Glomerular visceral epithelial cell (primary cell): Measurements from ENCODE around the gene GSG1L.
"Not testable (repeated sequence)": the region's sequence is repeated elsewhere in the genome, so short reads cannot be mapped to it uniquely, and the experiment has no call there.

ENCODE experiments used
- DNase-seq: peaks from one replicate; pipeline ENCODE4 v3.0.0-alpha.2; 2016; ENCODE audit errors: extremely low spot score

GSG1L gene

DNA sequence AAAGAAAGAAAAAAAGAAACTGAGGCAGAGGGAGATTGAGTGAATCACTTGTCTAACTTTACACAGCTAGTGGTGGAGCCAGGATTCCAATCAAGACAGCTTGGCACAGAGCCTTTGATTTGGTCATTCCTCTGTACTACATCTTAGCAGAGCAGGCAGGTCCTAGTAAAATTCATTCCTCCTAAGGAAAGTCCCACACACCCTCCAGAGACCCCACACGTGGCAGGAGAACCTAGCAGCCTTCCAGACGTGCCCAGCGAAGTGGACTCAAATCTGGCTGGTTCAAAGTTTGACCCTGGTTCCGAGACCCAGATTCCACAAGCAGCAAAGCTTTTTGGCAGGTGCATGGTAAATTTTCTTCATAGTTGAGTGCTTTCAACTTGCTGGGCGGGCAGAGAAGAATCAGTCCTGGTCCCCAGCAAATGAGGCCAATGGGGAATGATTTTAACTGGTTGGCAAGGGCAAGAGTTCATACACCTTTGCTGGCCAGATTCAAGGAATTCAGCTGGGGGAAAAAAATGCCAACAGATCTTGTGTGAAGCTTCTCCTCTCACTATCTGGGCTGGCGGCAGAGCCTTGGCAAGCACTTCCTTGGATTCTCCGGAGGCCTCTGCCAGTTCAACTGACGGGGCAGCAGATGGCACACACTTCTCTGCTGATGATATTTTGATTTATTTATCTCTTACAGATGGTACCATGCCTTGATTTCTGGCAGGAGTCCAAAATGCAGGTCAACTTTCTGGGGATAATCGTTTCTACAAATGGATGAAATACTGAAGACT lies 82.4 kb downstream of the GSG1L start:
- DNase-seq = no peak

DNA sequence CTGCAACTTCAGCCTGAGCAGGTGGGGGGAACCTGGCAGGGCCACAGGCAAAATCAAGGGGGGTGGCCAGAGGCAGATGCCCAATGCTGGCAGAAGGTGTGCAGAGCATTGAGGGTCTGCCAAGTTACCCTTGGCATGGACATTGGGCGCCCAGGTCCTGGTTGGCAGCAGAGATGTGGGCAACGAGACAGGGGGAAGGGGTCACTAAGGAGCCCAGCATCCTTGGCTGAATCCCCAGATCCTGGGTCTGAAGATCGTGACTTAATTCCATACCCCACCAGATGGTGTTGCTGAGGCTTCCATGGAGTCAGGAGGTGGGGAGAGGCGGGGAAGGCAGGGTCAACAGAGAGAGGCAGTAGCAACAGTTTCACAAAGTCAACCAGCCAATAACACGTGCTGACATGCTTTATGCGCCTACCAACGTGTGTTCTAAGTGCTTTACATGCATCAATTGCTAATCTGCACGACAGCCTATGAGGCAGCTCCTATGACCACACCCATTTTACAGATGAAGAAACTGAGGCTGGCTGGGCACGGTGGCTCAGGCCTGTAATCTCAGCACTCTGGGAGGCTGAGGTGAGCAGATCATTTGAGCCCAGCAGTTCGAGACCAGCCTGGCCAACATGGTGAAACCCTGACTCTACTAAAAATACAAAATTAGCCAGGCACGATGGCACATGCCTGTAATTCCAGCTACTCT lies 83.3 kb downstream of the GSG1L start:
- no peak for DNase-seq

DNA sequence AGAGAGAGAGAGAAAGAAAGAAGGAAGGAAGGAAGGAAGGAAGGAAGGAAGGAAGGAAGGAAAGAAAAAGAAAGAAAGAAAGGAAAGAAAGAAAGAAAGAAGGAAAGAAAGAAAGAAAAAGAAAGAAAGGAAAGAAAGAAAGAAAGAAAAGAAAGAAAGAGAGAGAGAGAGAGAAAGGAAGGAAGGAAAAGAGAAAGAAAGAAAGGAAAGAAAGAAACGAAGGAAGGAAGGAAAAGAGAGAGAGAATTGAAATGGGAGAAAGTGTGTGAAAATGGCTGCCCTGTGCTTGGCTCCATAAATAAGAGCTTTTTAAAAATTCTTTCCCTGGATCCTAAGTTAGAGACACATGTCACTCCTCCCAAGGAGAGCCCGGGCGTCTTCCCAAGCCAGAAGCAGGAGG lies 83.8 kb downstream of the GSG1L start:
- DNase-seq = not testable (repeated sequence)

GRCh38 chr16:27978876-27979275 lies 84.6 kb downstream of the GSG1L start:
- no peak for DNase-seq

DNA sequence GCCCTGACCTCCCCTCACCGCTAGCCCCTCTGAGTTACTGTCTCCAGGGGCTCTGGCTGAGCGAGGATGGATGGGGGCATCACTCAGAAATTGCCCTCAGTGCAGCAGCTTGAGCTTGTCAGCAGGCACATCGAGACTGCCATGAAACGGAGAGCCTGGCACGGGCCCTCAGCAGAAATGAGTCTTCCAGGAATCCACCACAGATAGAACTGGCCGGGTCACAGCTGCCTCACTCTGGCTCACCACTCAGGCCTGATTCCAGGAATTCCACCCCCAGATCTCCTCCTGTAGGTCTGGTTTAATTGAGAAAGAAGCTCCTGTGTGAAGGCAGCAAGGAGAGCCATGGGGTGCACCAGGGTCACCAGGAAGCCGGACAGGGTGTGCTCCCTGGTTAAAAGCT lies 85.5 kb downstream of the GSG1L start:
- DNase-seq = no peak

DNA sequence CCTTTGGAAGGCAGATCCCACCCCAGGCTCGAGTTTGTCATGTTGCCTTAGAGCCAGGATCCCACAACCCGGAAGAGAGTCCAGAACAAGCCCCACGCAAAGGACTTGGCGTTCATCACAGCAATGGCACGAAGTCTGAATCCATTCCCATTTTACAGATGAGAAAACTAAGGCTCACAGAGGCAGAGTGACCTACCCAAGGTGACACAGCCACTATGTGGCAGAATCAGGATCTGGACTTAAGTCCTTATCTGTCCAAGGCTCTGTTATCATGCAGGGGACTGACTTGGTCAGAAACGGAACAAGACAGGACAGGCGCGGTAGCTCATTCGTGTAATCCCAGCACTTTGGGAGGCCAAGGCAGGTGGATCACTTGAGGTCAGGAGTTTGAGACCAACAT lies 86.5 kb downstream of the GSG1L start:
- DNase-seq = no peak

DNA sequence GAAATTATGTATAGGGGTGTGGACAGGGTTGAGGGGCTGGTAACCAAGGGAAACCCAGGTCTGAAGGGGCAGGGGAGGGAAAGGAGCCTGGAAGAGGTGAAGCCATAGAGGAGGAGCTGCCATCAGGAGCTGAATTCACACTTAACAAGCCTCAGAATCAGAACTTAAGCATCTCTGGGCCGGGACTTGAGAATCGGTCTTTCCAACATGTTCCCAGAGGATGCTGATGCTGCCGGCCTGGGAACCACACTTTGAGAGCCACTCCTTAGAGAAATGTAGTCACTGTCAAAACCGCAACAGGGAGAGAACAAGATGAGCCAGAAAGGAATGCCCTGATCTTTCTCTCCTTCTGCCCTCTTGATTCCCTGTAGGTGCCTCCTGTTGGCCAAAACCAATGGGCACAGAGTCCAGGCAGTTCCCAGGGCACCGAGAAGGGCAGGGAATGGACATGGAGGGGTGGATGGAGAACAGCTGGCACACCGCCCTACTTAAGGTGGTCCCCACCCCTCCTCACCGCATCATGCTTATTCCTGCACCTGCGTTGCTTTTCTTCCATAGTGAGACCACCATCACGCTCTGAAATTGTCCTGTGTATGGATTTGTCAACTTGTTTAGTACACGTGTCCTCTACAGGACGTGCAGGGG lies 88.5 kb downstream of the GSG1L start:
- DNase-seq = no peak

DNA sequence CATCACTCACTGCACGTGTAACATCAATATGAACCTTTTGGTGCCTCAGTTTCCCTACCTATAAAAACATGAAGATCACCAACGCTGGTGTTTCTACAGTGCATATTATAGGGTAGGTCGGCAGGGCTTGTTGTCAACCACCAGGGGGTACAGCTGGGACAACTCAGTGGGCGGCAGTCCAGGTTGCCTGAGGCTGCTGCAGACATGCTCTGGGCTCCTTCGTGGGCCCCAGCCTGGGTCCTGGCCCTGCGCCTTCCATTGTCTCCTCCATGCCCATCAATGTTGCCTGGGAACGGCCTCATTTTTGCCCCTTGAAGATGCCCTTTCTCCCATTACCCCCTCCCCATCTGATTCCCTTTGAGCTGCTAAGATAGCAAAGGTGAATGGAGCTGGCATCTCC lies 89.8 kb downstream of the GSG1L start:
- DNase-seq = no peak

DNA sequence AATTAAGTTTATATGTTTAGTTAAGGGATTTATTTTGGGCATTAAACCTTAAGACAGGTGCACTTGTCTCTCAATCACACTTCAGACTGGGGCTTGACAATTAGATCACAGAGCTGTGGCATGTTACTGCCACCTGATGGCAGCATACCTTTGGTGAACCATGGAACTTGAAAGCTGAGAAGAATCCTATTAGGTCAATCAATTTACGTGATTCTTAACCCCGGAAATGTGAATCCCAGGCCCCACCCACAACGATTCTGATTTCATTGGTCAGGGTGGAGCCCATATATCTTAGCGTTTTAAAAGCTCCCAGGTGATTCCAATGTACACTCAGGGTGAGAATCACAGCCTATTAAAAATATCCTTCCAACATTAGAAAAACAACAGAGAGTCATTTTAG lies 91.0 kb downstream of the GSG1L start:
- peak; percentile 36 for DNase-seq

DNA sequence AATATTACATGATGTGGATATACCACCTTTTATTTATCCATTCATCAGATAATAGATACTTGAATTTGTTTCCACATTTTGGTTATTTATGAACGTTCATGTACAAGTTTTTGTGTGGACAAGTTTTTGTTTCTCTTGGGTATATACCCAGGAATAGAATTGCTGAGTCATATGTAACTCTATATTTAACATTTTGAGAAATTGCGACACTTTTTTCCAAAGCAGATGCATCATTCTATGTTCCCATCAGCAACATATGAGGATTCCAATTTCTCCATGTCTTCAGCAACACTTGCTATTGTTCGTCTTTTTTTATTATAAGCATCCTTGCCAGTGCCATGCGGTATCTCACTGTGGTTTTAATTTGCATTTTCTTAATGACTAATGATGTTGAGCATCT lies 93.9 kb downstream of the GSG1L start:
- DNase-seq = no peak

DNA sequence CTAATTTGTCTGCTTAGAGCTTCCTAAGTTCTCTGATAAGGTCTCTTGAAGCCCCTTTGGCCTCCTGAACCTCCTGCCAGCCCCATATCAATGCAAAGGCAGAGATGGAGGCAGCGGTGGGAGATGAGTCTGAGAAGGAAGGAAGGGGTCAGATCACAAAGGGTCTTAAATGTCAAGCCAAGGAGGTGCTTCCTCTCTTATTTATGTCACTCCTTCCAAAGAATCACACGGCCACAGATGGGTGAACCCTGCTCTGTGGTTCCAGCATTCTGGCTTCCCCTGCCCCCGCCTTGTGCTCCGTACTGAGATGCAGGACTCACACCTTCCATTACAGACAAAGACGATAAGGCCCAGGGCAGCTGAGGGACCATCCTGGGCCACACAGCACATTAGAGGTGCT lies 96.3 kb downstream of the GSG1L start:
- DNase-seq = no peak

GRCh38 chr16:27966756-27967155 lies 96.8 kb downstream of the GSG1L start:
- DNase-seq = no peak

GRCh38 chr16:27965801-27966200 lies 97.7 kb downstream of the GSG1L start:
- no peak for DNase-seq

- DNase-seq = no peak
Measured at GRCh38 chr16:27963471-27963965, 100.0 kb downstream of the GSG1L start.

DNA sequence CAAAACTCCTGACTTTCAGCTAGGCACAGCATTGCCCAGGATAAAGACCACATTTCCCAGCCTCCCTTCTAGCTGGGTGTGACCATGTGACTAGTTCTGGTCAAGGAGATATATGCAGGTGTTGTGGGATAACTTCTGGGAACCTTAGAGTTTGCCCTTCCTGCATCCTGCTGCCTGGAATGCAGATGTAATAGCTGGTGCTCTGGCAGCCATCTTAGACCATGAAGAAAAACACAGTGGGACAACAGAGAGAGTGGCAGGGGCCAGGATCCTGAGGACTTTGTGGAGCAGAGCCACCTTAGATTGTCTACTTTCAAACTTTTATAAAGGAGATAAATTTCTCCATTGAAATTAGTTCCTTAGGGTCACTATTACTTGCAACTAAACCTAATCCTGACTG lies 101.3 kb downstream of the GSG1L start:
- DNase-seq = no peak

GRCh38 chr16:27961296-27961620 lies 102.3 kb downstream of the GSG1L start:
- no peak for DNase-seq

- DNase-seq = no peak
Measured at GRCh38 chr16:27960619-27961295, 102.8 kb downstream of the GSG1L start.

DNA sequence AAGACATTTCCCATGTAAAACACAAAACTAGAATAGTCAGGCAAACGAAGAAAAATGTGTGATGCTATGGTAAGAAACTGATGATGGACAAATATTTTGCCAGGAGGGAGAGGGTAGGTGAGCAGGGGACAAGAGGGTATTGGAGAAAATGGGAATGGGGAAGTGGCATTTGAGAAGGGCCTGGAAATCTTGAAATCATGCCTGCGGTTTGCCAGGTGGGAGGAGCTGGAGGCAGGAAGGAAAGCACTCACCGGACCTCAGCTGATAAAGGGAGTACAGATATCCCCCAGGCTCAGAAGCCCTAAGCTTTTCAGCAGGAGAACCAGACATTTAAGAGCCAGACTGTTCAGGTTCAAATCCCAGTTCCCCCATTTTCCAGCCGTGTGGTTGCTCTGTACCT lies 103.6 kb downstream of the GSG1L start:
- no peak for DNase-seq

DNA sequence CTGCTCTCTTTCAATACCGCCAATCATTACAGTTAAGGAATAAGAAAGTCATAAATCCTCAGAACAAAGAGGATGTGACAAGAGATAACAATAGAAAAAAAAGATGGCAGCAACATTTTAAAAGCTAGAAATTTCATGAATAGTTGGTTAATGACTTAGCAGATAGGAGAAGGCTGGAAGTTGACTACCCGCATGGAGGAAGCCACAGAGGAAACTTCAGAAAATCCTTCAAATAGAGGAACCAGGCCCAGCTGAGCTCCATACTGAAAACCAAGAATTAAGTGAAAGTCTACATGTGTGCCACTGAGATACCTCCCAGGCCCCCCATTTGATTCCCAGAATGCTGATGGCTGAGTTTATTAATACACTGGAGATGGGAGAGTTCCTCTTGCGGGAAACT lies 109.3 kb downstream of the GSG1L start:
- no peak for DNase-seq

GRCh38 chr16:27952811-27953210 lies 110.7 kb downstream of the GSG1L start:
- DNase-seq = no peak

GRCh38 chr16:27951489-27952120 lies 111.9 kb downstream of the GSG1L start:
- peak; percentile 7 for DNase-seq
